Measurements from ENCODE around the gene TCP1.

- no peak for TF ChIP-seq CTCF (IDR thresholded peaks at IDR 0.05)
- no peak for TF ChIP-seq POLR2A (IDR thresholded peaks at IDR 0.05)
These were observed 41.9 kb upstream of the TCP1 start for GRCh38 chr6:159831373-159831679.
